ENCODE results near the gene PRDM12.

Gene PRDM12

DNA sequence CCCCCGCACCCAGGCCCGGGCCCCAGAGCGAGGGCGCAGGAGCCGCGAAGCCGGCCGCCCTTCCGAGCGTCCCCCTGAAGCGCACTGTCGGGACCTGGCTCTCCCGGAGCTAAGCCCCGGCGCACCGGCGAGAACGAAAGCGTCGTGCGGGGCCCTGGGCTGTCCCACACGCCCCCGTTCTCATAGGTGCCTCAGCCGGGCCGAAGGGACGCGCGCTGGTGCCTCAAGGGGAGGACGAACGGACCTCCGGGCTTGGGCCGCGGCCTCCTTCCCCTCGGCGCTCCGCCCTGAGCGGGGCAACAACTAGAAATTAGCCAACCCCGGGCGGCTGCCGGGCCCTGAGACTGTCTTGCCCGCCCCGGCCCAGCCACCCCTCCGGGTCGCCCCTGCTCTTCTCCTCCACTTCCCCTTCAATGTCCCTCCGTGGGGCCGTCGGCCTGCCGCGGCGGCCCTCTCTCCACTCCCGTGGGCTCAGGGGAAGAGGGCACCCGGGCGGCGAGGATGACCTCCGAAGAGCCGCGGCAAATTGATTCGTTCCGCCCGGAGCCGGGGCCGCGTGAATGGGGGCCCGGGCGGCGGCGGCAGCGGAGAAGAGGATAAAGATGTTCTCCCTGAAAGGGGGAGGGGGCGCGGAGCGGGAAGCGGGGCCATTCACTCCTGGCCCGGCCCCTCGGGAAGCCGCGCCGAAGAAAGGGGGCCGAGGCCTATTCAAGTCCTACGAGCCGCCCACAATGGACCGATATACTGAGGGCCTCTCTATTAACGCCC lies 3.5 kb upstream of the PRDM12 start:
- H3K4me3 ChIP-seq (ENCODE audit: low read depth, low read length), result no peak overlapping the region
- DNase-seq (ENCODE audit: low read depth), result peak; percentile 52
- TF ChIP-seq, protein P1, sequence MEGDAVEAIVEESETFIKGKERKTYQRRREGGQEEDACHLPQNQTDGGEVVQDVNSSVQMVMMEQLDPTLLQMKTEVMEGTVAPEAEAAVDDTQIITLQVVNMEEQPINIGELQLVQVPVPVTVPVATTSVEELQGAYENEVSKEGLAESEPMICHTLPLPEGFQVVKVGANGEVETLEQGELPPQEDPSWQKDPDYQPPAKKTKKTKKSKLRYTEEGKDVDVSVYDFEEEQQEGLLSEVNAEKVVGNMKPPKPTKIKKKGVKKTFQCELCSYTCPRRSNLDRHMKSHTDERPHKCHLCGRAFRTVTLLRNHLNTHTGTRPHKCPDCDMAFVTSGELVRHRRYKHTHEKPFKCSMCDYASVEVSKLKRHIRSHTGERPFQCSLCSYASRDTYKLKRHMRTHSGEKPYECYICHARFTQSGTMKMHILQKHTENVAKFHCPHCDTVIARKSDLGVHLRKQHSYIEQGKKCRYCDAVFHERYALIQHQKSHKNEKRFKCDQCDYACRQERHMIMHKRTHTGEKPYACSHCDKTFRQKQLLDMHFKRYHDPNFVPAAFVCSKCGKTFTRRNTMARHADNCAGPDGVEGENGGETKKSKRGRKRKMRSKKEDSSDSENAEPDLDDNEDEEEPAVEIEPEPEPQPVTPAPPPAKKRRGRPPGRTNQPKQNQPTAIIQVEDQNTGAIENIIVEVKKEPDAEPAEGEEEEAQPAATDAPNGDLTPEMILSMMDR (IDR thresholded peaks at IDR 0.05; ENCODE audit: low read depth, low read length), result no peak
- TF ChIP-seq MYC (IDR thresholded peaks at IDR 0.05; ENCODE audit: low read depth, low read length), result no peak
- TF ChIP-seq, protein P2, sequence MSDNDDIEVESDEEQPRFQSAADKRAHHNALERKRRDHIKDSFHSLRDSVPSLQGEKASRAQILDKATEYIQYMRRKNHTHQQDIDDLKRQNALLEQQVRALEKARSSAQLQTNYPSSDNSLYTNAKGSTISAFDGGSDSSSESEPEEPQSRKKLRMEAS (IDR thresholded peaks at IDR 0.05; ENCODE audit: low read depth, low read length), result no peak

DNA sequence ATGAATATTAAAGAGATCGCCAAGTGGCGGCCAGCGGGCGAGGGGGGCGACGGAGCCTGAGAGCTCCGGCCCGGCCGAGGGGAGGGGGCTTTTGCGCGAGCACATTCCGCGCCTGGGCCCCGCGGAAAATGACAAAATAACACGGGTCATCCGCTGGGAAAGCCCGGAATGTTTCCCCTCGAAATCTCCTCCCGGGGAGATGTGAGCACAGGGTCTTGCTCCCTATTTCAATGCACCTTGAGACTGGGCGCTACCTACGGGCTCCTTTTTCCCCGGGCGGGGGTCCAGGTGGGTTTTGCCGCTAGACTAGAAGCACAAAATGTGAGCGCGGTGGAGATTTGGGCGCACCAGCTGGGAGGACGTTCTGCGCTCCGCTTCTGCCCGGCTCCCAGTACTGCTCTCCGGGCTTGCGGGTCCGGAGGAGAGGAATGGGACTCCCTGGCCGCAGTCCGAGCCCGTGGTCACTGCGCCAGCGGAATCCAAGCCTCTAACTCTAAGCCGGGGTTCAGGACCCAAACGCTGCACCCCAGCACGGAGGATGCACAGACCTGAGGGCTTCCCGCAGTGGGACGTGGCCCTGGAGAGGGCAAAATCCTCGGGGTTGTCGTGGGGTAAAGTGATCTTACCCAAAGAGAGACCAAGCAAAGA lies 2.8 kb upstream of the PRDM12 start:
- TF ChIP-seq, protein P1 (IDR thresholded peaks at IDR 0.05; ENCODE audit: low read depth, low read length), result no peak
- TF ChIP-seq POLR2A (IDR thresholded peaks at IDR 0.05; ENCODE audit: extremely low read depth, insufficient read length), result no peak
- TF ChIP-seq, protein P2 (IDR thresholded peaks at IDR 0.05; ENCODE audit: low read depth, low read length), result no peak
- TF ChIP-seq MYC (IDR thresholded peaks at IDR 0.05; ENCODE audit: low read depth, low read length), result no peak
- H3K4me3 ChIP-seq (ENCODE audit: low read depth, low read length), result no peak overlapping the region
- no peak for DNase-seq (ENCODE audit: low read depth)

DNA sequence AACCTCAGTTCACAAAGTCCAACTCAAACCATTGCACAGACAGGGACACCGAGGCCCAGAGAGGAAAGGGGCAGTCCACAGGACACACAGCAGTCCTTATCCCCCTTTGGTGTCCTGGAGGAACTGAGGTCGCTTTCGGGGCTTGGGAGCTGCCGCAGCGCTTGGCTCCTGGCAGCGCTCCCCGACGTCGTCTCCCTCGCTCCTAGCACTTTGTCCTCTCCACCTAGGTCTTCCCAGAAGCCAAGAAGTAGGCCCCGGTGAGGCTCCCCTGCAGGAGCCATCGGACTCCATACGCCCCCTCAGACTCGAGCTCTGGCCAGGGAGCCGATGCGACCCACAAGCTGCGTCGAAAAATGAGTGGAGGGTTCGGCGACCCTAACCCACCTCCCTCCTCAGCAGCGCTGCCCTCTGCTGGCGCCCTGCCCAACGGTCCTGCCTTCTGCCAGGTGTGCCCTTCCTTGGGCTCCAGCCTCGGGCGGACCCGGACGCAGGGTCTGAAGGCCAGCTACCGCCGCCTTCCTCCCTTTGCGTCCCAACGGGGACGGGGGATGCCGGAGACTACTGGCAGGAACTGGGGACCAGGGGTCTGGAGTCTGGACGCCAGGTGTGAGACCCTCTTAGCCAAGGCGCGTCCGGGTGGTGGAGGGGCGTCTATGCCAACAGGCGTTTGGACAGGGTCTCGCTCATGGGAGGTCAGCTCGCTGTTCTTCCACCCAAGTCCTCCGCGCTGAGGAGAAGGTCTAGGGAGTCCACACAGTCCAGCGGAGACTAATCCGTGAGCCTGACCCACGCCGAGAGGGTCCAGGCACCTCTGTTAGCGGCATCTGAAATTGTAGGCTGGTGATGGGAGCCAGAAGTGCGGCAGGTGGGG lies 2.1 kb upstream of the PRDM12 start:
- DNase-seq (ENCODE audit: low read depth), result no peak
- TF ChIP-seq POLR2A (IDR thresholded peaks at IDR 0.05; ENCODE audit: extremely low read depth, insufficient read length), result no peak
- TF ChIP-seq, protein P1 (IDR thresholded peaks at IDR 0.05; ENCODE audit: low read depth, low read length), result peak; percentile 35
- no peak overlapping the region for H3K4me3 ChIP-seq (ENCODE audit: low read depth, low read length)

DNA sequence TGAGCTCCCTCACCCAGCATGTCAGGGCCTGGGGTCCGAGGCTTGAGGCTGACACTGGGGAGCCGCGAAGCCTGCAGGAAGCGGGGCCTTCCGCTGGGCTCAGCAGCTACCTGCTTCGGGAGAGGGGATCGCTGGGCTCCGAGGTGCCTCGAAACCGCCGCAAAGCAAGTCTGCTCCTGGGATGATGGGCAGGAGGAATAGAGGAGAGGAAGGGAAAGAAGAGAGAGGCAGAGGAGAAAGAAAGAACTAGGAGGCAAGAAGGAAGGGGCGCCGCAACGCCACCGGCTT lies 1.5 kb upstream of the PRDM12 start:
- no peak overlapping the region for H3K4me3 ChIP-seq (ENCODE audit: low read depth, low read length)

DNA sequence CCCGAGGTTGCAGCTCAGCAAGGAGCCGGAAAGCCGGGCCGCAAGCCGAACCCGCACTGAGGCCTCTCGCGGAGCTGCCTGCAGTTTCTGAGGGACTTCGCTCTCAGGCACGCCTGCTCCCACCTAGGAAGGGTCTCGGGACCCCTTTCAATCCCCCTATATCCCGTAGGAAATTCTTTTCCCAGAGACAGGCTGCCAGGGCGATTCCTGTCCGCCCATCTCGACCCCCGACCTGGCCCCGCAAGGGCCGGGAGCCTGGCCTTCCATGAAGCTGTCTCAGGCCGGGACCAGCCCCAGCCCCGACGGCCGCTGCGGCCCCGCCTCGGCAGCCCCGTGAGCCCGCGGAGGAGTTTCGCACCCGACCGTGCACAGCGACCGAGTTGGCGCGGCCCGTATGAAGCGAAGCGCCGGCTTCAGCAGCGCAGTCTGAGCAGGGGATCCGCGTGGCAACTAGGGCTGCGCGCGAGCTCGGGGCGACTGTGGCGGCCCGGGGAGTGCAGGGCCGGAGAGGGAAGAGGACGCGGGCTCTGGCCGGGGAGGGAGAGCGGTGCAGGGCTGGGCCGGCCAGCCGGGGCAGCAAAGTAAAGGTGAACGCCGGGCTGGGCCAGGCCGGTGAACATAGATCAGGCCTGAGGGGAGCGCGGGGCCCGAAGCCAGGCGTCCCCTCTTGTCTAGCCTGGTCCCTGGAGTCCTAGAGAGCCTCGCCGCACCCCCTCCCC lies 977 bp upstream of the PRDM12 start:
- peak; percentile 48 for DNase-seq (ENCODE audit: low read depth)
- TF ChIP-seq, protein P2 (IDR thresholded peaks at IDR 0.05; ENCODE audit: low read depth, low read length), result no peak
- TF ChIP-seq POLR2A (IDR thresholded peaks at IDR 0.05; ENCODE audit: extremely low read depth, insufficient read length) (no peak), MYC (IDR thresholded peaks at IDR 0.05; ENCODE audit: low read depth, low read length) (no peak)
- TF ChIP-seq, protein P1 (IDR thresholded peaks at IDR 0.05; ENCODE audit: low read depth, low read length), result no peak
- H3K4me3 ChIP-seq (ENCODE audit: low read depth, low read length), result no peak overlapping the region

More for the DNA sequence above, 1.5 kb upstream of the PRDM12 start:
- DNase-seq (ENCODE audit: low read depth), result no peak
- TF ChIP-seq, protein P1 (IDR thresholded peaks at IDR 0.05; ENCODE audit: low read depth, low read length), result no peak
- TF ChIP-seq, protein P2 (IDR thresholded peaks at IDR 0.05; ENCODE audit: low read depth, low read length), result no peak
- TF ChIP-seq POLR2A (IDR thresholded peaks at IDR 0.05; ENCODE audit: extremely low read depth, insufficient read length) (no peak), MYC (IDR thresholded peaks at IDR 0.05; ENCODE audit: low read depth, low read length) (no peak)

Data from NB4 (cell line).